Fibroblast of mammary gland (primary cell): ENCODE results near the gene NOC4L.

Experiments
- DNase-seq: peaks from one replicate; pipeline ENCODE4 v3.0.0-alpha.2; 2010; ENCODE audit warnings: low read depth
- H3K4me3 ChIP-seq: 2 replicates; pipeline ENCODE4 v1.5.1; 2011; ENCODE audit warnings: low read depth, mild to moderate bottlenecking, low read length, moderate library complexity; ENCODE audit not compliant: control insufficient read depth
- CTCF ChIP-seq: conservative IDR thresholded peaks from 2 replicates; pipeline ENCODE4 v1.5.1; 2011; ENCODE audit warnings: low read depth, low read length, inconsistent platforms; ENCODE audit not compliant: control insufficient read depth, insufficient read depth

The NOC4L gene

GRCh38 chr12:132197581-132198354 is 53.5 kb downstream of the NOC4L start:
- H3K4me3 ChIP-seq: no peak overlapping the region
- no peak for TF ChIP-seq CTCF
- peak; percentile 28 for DNase-seq

DNA sequence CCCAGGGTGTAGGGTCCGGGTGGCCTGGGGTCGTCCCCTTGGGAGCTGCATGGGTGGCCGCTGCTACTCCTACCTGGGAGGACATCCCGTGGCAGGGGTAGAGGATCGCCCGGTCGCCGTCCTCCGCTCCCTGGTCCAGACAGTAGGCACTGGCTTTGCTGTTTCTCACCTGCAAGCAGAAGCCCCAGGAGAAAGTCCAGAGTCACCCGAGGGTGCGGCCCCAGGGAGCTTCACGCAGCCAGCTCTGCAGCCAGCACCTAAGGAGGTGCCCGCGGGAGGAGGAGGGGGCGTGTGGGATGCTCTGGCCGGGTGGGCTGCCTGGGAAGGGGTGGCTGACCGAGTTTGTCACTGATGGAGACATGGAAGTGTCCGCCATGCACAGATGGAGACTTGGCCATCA is 54.8 kb downstream of the NOC4L start:
- no peak for TF ChIP-seq CTCF
- no peak overlapping the region for H3K4me3 ChIP-seq
- DNase-seq: no peak

GRCh38 chr12:132199526-132200319 is 55.5 kb downstream of the NOC4L start:
- no peak for TF ChIP-seq CTCF
- DNase-seq: no peak

GRCh38 chr12:132200800-132201199 is 56.5 kb downstream of the NOC4L start:
- DNase-seq: no peak
- no peak for TF ChIP-seq CTCF
- no peak overlapping the region for H3K4me3 ChIP-seq

More at GRCh38 chr12:132199526-132200319, 55.5 kb downstream of the NOC4L start:
- no peak overlapping the region for H3K4me3 ChIP-seq

GRCh38 chr12:132201391-132202120 is 57.3 kb downstream of the NOC4L start:
- TF ChIP-seq CTCF: no peak
- DNase-seq: no peak
- no peak overlapping the region for H3K4me3 ChIP-seq
